HG02798 (cell line): Measurements from ENCODE around the gene RND2.

Experiments used
- ATAC-seq: cut with Tn5 transposase; IDR thresholded peaks from one replicate; pipeline ENCODE4 v1.9.1; 2021; ENCODE audit warnings: mild to moderate bottlenecking; ENCODE audit not compliant: unreplicated experiment, poor library complexity

RND2 gene

DNA sequence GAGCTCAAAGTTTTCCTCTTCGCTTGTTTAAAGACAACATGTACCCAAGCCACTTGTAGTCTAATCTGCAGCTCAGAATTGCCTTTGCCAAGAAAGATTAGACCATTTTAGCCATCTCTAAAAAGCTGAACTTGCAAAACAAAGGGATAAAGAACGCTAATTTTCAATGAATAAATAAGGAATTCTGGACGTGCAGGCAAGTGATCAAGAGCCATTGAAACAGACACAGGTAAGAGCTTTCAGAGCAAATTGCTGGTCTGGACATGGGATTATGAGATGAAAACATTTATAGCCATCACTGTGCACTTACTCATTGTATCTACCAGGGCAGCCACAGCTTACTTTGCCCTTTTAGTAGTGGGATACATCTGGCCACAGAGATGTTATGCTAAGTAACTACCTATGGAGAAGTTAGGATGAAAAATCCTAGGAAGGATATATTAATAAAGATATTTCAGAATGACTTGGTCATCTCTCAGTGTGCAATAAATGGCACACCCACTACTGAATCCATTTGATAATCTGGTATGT, 44.4 kb downstream of the RND2 start:
- no peak for ATAC-seq

DNA sequence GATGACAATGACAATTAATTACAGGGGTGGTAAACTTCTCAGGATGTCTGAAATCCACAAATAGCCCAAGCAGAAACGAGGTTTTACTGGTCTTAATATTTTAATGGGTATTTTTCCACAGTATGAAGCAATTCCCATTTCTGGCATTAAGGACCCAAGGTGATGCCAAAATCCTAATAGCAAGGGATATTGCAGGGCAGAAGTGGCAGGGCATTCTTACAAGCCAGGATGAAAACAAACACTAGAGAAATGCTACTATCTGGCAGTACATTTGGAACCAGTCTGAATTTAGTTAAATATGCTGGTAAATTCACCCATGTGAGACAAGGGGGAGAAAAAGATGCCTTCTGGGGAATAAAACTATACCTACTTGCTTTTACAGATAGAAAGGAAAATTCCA, 45.2 kb downstream of the RND2 start:
- no peak for ATAC-seq

DNA sequence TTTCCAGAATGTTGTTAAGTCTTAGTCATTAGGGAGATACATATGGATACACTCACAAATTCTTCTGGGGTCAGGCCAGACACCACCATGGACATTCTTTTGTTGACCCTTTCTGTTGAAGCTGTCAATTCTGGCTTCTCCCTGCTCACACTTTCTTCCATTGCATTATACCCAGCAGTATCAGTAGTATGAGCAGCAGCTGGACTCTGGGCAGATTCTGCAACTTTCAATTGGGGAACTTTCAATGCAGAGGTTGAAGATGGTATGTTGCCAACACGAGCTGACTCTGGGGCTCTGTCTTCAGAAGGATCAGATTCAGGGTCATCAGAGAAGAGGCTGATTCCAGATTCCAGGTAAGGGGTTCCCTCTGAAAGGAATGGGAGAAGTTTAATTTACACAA, 45.8 kb downstream of the RND2 start:
- no peak for ATAC-seq

DNA sequence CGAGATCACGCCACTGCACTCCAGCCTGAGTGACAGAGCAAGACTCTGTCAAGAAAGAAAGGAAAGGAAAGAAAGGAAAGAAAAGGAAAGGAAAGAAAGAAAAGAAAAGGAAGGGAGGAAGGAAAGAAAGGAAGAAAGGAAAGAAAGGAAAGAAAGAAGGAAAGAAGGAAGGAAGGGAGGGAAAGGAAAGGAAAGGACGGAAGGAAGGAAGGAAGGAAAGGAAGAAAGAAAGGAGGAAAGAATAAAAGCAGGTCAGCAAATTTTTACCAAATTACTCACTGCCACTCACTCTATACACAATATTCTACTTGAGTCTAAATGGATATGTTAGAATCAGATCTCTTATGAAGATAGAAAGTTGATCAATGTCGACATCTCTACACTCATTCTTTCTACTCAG, 49.8 kb downstream of the RND2 start:
- ATAC-seq = no peak

DNA sequence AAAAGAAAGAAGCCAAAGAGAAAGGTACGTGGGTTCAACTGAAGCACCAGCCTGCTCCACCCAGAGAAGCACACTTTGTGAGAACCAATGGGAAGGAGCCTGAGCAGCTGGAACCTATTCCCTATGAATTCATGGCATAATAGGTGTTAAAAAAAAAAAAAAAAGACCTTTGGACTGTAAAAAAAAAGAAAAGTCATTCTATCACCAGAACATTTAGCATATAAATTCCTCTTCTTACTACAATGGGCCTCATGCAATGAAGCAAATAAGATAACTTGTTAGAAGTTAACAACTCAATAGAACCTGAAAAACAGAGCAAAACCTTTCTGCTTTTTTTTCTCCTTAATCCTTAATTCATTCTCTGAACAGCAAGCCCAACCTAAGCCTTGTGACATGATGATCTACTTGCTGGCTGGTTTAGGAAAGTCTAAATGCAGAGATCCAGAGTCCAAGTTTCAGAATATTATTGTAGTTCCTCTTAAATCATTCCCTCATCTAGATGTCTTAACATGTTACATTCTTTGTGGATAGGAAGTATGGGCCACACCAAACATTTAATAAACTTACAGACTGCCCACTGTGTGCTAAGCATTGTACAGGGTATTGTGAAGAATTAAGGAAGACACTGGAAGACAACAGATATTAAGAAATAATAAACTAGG, 54.7 kb downstream of the RND2 start:
- ATAC-seq = no peak
